ENCODE measurements around the gene GGT5.

The GGT5 gene

DNA sequence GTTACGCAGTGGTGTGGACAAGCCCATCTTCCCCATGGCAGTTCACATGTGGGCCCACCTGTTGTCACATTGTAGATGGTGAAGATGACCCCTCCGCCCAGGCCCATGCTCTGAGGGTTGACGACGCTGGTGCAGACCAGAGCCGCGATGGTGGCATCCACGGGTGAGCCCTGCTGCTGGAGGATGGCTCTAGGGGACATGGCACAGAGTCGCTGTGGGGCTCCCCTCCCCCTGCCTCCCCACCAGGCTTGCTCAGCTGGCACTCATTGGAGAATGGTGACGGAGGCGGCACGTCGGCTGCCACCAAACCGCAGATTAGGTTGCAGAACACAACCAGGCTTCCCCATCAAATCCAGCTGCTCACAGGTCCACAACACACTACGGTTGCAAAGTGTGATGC, 11.1 kb downstream of the GGT5 start:
- Histone ChIP-seq H3K9me3 (ENCODE audit: control insufficient read depth in 1 of 2, low read length in 2 of 2) (no peaks in the 10 kb centered on the region), H3K9ac (ENCODE audit: low read depth in 1 of 2, low read length in 2 of 2) (no peak overlapping the region), H3K27ac (ENCODE audit: low read depth, low read length) (no peak overlapping the region), H3K27me3 (ENCODE audit: control insufficient read depth in 1 of 2, insufficient read depth in 2 of 2, low read length in 2 of 2) (no peaks in the 10 kb centered on the region), H3K4me1 (ENCODE audit: control insufficient read depth in 1 of 2, insufficient read depth in 2 of 2, low read length in 2 of 2) (no peaks in the 10 kb centered on the region), H3K36me3 (ENCODE audit: control insufficient read depth in 1 of 2, insufficient read depth in 2 of 2, low read length in 2 of 2) (no peaks in the 10 kb centered on the region), H3K4me3 (ENCODE audit: low read depth in 1 of 2, low read length in 2 of 2) (no peak overlapping the region)

DNA sequence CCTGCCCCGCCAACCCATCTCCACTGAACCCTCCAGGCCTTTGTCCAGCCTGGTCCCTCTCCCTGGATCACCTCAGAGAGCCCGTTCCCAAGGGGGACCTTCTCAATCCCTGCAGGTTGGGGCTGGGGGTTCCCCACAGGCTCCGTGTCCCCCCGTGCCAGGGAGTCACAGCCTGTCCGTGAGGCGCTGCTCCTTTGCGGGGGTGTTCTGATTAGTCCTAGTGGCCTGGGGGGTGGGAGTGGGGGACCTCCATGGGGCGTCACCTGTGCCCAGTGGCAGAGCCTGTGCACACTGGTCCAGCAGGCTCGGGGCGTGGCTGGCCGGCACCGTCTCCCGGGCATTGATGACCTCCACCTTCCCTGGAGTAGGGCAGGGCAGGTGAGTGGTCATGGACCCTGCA, 11.6 kb downstream of the GGT5 start:
- Histone ChIP-seq H3K27ac (ENCODE audit: low read depth, low read length) (no peak overlapping the region), H3K4me1 (ENCODE audit: control insufficient read depth in 1 of 2, insufficient read depth in 2 of 2, low read length in 2 of 2) (no peaks in the 10 kb centered on the region), H3K36me3 (ENCODE audit: control insufficient read depth in 1 of 2, insufficient read depth in 2 of 2, low read length in 2 of 2) (no peaks in the 10 kb centered on the region), H3K9me3 (ENCODE audit: control insufficient read depth in 1 of 2, low read length in 2 of 2) (no peaks in the 10 kb centered on the region), H3K27me3 (ENCODE audit: control insufficient read depth in 1 of 2, insufficient read depth in 2 of 2, low read length in 2 of 2) (no peaks in the 10 kb centered on the region), H3K4me3 (ENCODE audit: low read depth in 1 of 2, low read length in 2 of 2) (no peak overlapping the region), H3K9ac (ENCODE audit: low read depth in 1 of 2, low read length in 2 of 2) (no peak overlapping the region)

DNA sequence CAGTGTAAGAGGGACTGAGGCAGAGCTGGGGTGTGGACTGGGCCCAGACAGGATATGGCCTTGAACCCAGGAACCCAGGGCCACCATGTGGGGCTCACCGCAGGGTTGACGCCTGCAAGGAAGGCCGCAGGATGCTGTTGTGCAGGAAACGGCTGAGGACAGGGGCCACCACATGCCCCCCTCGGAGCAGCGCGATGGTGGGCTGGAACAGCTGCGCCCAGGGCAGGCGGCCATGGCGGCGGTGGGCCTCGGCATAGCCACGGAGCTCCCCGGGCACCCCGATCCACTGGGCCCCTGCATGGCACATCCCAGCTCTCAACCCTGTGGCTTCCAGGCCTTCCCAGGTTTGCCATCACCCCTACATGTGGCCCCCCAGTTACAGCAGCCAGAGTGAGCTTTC, 12.2 kb downstream of the GGT5 start:
- no peaks in the 10 kb centered on the region for H3K36me3 ChIP-seq (ENCODE audit: control insufficient read depth in 1 of 2, insufficient read depth in 2 of 2, low read length in 2 of 2)
- H3K9ac ChIP-seq (ENCODE audit: low read depth in 1 of 2, low read length in 2 of 2): no peak overlapping the region
- H3K4me3 ChIP-seq (ENCODE audit: low read depth in 1 of 2, low read length in 2 of 2): no peak overlapping the region
- H3K27me3 ChIP-seq (ENCODE audit: control insufficient read depth in 1 of 2, insufficient read depth in 2 of 2, low read length in 2 of 2): no peaks in the 10 kb centered on the region
- no peaks in the 10 kb centered on the region for H3K9me3 ChIP-seq (ENCODE audit: control insufficient read depth in 1 of 2, low read length in 2 of 2)
- no peak overlapping the region for H3K27ac ChIP-seq (ENCODE audit: low read depth, low read length)
- H3K4me1 ChIP-seq (ENCODE audit: control insufficient read depth in 1 of 2, insufficient read depth in 2 of 2, low read length in 2 of 2): no peaks in the 10 kb centered on the region

DNA sequence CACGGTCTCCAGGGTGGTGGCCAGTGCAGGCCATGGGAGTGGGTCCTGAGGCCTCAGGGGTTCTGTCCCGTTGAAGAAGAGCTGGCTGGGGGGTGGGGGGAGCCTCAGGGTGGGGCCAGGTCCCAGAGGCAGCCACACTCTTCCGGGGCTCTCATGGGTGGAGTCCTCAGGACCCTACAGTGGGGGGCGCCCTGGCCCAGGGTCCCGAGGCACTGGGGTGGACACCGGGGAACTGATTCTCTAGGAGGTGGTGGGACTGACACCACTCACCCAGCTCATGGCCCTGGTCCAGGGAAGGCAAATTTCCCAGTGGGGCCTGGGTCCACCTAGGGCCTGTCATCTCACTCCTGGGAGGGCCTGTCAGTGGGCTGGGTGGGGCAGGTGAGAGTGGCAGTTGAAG, 12.8 kb downstream of the GGT5 start:
- Histone ChIP-seq H3K36me3 (ENCODE audit: control insufficient read depth in 1 of 2, insufficient read depth in 2 of 2, low read length in 2 of 2) (no peaks in the 10 kb centered on the region), H3K4me1 (ENCODE audit: control insufficient read depth in 1 of 2, insufficient read depth in 2 of 2, low read length in 2 of 2) (no peaks in the 10 kb centered on the region), H3K9ac (ENCODE audit: low read depth in 1 of 2, low read length in 2 of 2) (no peak overlapping the region), H3K4me3 (ENCODE audit: low read depth in 1 of 2, low read length in 2 of 2) (no peak overlapping the region), H3K27ac (ENCODE audit: low read depth, low read length) (no peak overlapping the region), H3K27me3 (ENCODE audit: control insufficient read depth in 1 of 2, insufficient read depth in 2 of 2, low read length in 2 of 2) (no peaks in the 10 kb centered on the region), H3K9me3 (ENCODE audit: control insufficient read depth in 1 of 2, low read length in 2 of 2) (no peaks in the 10 kb centered on the region)

DNA sequence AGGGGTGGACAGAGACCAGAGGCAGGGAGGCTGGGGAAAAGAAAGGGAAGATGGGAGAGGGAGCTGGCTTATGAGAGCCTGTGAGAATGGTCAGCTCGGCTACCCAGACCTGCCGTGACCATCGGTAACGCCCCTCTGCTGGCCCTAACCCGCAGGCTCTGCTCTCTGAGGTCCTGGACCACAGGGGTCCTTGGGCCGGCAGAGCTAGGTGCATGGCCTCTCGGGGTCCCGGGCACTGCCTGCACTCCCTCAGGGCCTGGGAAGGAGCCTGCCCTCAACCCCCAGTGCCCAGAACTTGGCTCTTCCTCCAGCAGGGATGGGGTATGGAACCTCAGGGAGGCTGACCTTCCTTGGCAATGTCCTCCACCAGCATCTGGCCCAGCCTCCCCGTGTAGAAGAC, 13.2 kb downstream of the GGT5 start:
- no peak overlapping the region for H3K27ac ChIP-seq (ENCODE audit: low read depth, low read length)
- H3K27me3 ChIP-seq (ENCODE audit: control insufficient read depth in 1 of 2, insufficient read depth in 2 of 2, low read length in 2 of 2): no peaks in the 10 kb centered on the region
- H3K9me3 ChIP-seq (ENCODE audit: control insufficient read depth in 1 of 2, low read length in 2 of 2): no peaks in the 10 kb centered on the region
- no peak overlapping the region for H3K9ac ChIP-seq (ENCODE audit: low read depth in 1 of 2, low read length in 2 of 2)
- H3K4me1 ChIP-seq (ENCODE audit: control insufficient read depth in 1 of 2, insufficient read depth in 2 of 2, low read length in 2 of 2): no peaks in the 10 kb centered on the region
- H3K4me3 ChIP-seq (ENCODE audit: low read depth in 1 of 2, low read length in 2 of 2): no peak overlapping the region
- no peaks in the 10 kb centered on the region for H3K36me3 ChIP-seq (ENCODE audit: control insufficient read depth in 1 of 2, insufficient read depth in 2 of 2, low read length in 2 of 2)

DNA sequence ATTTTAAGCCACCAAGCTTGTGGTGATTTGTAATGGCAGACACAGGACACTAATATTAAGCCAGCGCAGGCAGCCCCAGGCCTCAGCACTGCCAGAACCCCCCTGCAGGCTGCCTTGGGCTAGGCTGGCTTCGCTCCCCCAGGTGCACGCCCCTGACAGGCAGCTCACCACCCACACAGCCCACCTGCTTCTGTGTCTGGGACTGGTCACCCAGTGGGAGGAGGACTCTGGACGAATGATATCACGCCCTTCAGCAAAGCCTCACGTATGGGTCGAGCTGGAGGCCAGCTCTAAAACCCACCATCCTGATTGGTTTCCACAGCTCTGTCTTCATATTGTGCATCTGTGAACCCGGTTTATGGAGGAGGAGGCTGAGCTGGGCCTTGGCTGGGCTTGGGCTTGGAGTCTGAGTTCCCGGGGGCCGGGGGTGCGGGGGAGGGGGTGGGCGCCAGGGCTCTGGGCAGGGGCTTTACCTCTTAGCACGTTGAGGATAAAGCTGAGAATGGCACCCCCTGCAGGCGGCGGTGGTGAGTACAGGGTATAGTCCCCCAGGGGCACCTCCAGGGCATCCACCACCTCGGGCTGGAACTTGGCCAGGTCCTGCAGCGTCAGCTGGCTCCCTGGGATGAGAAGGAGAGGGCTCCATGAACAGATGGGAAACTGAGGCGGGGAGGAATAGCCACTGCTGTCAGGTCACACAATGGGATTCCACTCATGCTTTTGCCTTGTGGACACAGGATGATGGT, 13.8 kb downstream of the GGT5 start:
- no peaks in the 10 kb centered on the region for H3K9me3 ChIP-seq (ENCODE audit: control insufficient read depth in 1 of 2, low read length in 2 of 2)
- no peak overlapping the region for H3K9ac ChIP-seq (ENCODE audit: low read depth in 1 of 2, low read length in 2 of 2)
- H3K36me3 ChIP-seq (ENCODE audit: control insufficient read depth in 1 of 2, insufficient read depth in 2 of 2, low read length in 2 of 2): no peaks in the 10 kb centered on the region
- no peaks in the 10 kb centered on the region for H3K4me1 ChIP-seq (ENCODE audit: control insufficient read depth in 1 of 2, insufficient read depth in 2 of 2, low read length in 2 of 2)
- no peak overlapping the region for H3K4me3 ChIP-seq (ENCODE audit: low read depth in 1 of 2, low read length in 2 of 2)
- no peaks in the 10 kb centered on the region for H3K27me3 ChIP-seq (ENCODE audit: control insufficient read depth in 1 of 2, insufficient read depth in 2 of 2, low read length in 2 of 2)
- no peak overlapping the region for H3K27ac ChIP-seq (ENCODE audit: low read depth, low read length)

DNA sequence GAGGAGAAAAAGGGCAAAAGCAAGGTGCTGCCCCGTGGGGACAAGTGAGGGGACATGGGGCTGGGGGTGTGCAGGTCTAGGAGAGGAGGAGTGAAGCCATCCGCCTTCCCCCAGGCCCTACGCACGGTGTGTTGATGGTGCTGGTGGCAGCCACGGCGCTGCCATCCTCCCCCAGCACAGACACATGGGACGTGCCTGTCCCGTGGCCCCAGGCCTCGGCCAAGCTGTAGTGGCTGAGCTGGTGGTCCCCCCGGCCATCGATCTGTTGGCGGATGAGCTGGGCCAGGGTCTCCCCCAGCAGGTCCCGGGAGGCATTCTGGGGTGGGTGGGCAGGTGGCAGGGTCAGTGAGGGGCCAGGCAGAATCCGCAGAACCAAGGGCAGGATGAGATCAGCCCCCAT, 18.9 kb downstream of the GGT5 start:
- H3K4me3 ChIP-seq (ENCODE audit: low read depth in 1 of 2, low read length in 2 of 2): no peak overlapping the region
- no peak overlapping the region for H3K9ac ChIP-seq (ENCODE audit: low read depth in 1 of 2, low read length in 2 of 2)
- no peaks in the 10 kb centered on the region for H3K36me3 ChIP-seq (ENCODE audit: control insufficient read depth in 1 of 2, insufficient read depth in 2 of 2, low read length in 2 of 2)
- H3K4me1 ChIP-seq (ENCODE audit: control insufficient read depth in 1 of 2, insufficient read depth in 2 of 2, low read length in 2 of 2): no peaks in the 10 kb centered on the region
- peaks cover 6% of the 10 kb centered on the region in 2 donors for H3K9me3 ChIP-seq (ENCODE audit: control insufficient read depth in 1 of 2, low read length in 2 of 2)
- no peaks in the 10 kb centered on the region for H3K27me3 ChIP-seq (ENCODE audit: control insufficient read depth in 1 of 2, insufficient read depth in 2 of 2, low read length in 2 of 2)
- H3K27ac ChIP-seq (ENCODE audit: low read depth, low read length): no peak overlapping the region

DNA sequence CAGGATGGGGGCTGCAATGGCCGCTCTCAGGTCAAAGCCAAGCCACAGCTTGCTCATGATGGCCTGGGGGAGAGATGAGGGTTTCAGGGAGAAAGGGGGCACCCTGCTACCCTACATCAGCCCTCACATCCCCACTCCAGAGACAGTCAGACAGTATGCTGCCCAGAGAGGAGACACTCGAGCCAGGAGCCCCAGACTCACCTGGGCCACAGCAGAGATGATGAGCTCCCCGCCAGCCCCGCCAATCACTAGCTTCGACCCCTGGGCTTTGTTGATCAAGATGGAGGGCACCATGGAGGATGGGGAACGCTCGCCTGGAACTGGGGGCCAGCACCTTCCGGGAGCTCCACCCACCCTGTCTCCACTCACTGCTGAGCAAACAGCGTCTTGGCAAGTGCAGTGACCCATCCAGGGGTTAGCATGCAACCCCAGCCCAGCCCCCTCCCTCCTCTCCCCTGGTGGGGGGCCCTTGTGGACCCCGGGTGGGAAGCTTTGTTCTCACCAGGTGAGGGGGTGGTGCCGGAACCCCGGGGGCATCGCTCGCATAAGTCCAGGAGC, 19.8 kb downstream of the GGT5 start:
- H3K9me3 ChIP-seq (ENCODE audit: control insufficient read depth in 1 of 2, low read length in 2 of 2): peaks cover 6% of the 10 kb centered on the region in 2 donors
- no peaks in the 10 kb centered on the region for H3K4me1 ChIP-seq (ENCODE audit: control insufficient read depth in 1 of 2, insufficient read depth in 2 of 2, low read length in 2 of 2)
- H3K27ac ChIP-seq (ENCODE audit: low read depth, low read length): no peak overlapping the region
- H3K9ac ChIP-seq (ENCODE audit: low read depth in 1 of 2, low read length in 2 of 2): no peak overlapping the region
- no peak overlapping the region for H3K4me3 ChIP-seq (ENCODE audit: low read depth in 1 of 2, low read length in 2 of 2)
- H3K27me3 ChIP-seq (ENCODE audit: control insufficient read depth in 1 of 2, insufficient read depth in 2 of 2, low read length in 2 of 2): no peaks in the 10 kb centered on the region
- peaks cover 0 to under 1% of the 10 kb centered on the region in 2 donors for H3K36me3 ChIP-seq (ENCODE audit: control insufficient read depth in 1 of 2, insufficient read depth in 2 of 2, low read length in 2 of 2)

DNA sequence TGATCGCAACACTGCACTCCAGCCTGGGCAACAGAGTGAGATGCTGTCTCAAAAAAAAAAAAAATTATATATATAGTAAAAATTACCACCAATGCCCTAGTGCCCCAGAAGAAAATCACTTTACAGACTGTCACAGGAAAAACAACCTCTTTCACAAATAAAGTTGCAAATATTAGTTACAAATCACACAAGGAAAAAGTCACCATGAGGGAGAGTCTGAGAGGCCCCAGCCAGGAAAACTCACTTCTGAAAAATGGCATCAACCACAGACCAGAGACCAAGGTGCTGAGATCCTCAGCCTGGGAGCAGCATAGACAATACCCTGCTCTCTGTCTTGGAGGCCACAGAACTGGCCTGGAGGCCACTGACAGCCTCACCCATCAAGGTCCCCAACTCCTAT, 20.4 kb downstream of the GGT5 start:
- Histone ChIP-seq H3K27me3 (ENCODE audit: control insufficient read depth in 1 of 2, insufficient read depth in 2 of 2, low read length in 2 of 2) (no peaks in the 10 kb centered on the region), H3K27ac (ENCODE audit: low read depth, low read length) (no peak overlapping the region), H3K36me3 (ENCODE audit: control insufficient read depth in 1 of 2, insufficient read depth in 2 of 2, low read length in 2 of 2) (peaks cover 0 to 3% of the 10 kb centered on the region in 2 donors), H3K4me1 (ENCODE audit: control insufficient read depth in 1 of 2, insufficient read depth in 2 of 2, low read length in 2 of 2) (no peaks in the 10 kb centered on the region), H3K9me3 (ENCODE audit: control insufficient read depth in 1 of 2, low read length in 2 of 2) (peaks cover 6% of the 10 kb centered on the region in 2 donors), H3K4me3 (ENCODE audit: low read depth in 1 of 2, low read length in 2 of 2) (no peak overlapping the region), H3K9ac (ENCODE audit: low read depth in 1 of 2, low read length in 2 of 2) (no peak overlapping the region)

DNA sequence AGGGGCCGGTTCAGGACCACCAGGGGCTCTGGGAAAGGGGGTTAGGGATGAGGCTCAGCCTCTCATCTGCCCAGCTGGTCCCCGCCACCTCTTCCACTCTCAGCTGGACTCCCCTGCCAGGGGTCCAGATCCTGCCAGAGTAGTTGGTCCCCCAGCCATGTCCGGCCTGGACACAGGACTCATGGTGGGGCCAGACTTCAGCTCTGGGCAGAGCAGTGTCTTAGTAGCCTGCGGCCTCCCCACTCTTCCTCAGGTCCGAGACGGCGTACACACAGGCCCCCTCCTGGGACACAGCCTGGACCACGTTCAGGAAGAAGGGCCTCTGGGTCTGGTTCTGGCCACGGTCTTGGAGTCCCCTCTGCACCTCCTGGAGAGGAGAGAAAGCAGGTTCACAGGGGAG, 25.1 kb downstream of the GGT5 start:
- no peak overlapping the region for H3K9ac ChIP-seq (ENCODE audit: low read depth in 1 of 2, low read length in 2 of 2)
- H3K36me3 ChIP-seq (ENCODE audit: control insufficient read depth in 1 of 2, insufficient read depth in 2 of 2, low read length in 2 of 2): peaks cover 0 to 3% of the 10 kb centered on the region in 2 donors
- peaks cover 3 to 4% of the 10 kb centered on the region in 2 donors for H3K9me3 ChIP-seq (ENCODE audit: control insufficient read depth in 1 of 2, low read length in 2 of 2)
- no peaks in the 10 kb centered on the region for H3K4me1 ChIP-seq (ENCODE audit: control insufficient read depth in 1 of 2, insufficient read depth in 2 of 2, low read length in 2 of 2)
- no peaks in the 10 kb centered on the region for H3K27me3 ChIP-seq (ENCODE audit: control insufficient read depth in 1 of 2, insufficient read depth in 2 of 2, low read length in 2 of 2)
- no peak overlapping the region for H3K27ac ChIP-seq (ENCODE audit: low read depth, low read length)
- H3K4me3 ChIP-seq (ENCODE audit: low read depth in 1 of 2, low read length in 2 of 2): no peak overlapping the region

Measured in duodenal mucosa (tissue), 2 donors.